Fibroblast of lung (primary cell): ENCODE measurements around the gene CCNB1. TPM values are rescaled to one million over a fixed set of nuclear protein-coding genes. Genes with fewer than 3 reads are reported as not detected.

Experiments
- DNase-seq, 2 donors: peaks; one replicate each; pipeline versions ENCODE4 v3.0.0 to v3.0.0-alpha.2; 2010; ENCODE audit warnings: low read depth in 2 of 2
- H2AFZ ChIP-seq: 2 replicates; pipeline ENCODE4 v1.5.1; 2012; ENCODE audit warnings: low read length, control low read depth, inconsistent platforms
- H3K27ac ChIP-seq: 2 replicates; pipeline ENCODE4 v1.5.1; 2011; ENCODE audit warnings: low read length, control low read depth; ENCODE audit not compliant: insufficient read depth
- H3K27me3 ChIP-seq: 2 replicates; pipeline ENCODE4 v1.5.1; 2011; ENCODE audit warnings: mild to moderate bottlenecking, low read length; ENCODE audit not compliant: control insufficient read depth, insufficient read depth
- H3K36me3 ChIP-seq: 2 replicates; pipeline ENCODE4 v1.5.1; 2011; ENCODE audit warnings: low read length; ENCODE audit not compliant: control insufficient read depth, insufficient read depth
- H3K4me1 ChIP-seq: 2 replicates; pipeline ENCODE4 v1.5.1; 2011; ENCODE audit warnings: low read length; ENCODE audit not compliant: control insufficient read depth, insufficient read depth; ENCODE audit errors: extremely low read depth
- H3K4me2 ChIP-seq: 2 replicates; pipeline ENCODE4 v1.5.1; 2011; ENCODE audit warnings: low read length, control low read depth; ENCODE audit not compliant: insufficient read depth; ENCODE audit errors: extremely low read depth
- H3K4me3 ChIP-seq, 4 experiments: fragments of 200-600 bp in 1 of 4; sonication (generic) in 1 of 4; replicated peaks in 1 of 4; 2 replicates each; pipeline ENCODE4 v1.5.1; 2011 to 2016; ENCODE audit warnings: low read length in 4 of 4, low read depth in 3 of 4, mild to moderate bottlenecking in 3 of 4, control low read depth in 2 of 4, inconsistent platforms in 1 of 4, mixed read lengths in 1 of 4; ENCODE audit not compliant: insufficient read depth in 1 of 4; ENCODE audit errors: control extremely low read depth in 1 of 4
- H3K79me2 ChIP-seq: 2 replicates; pipeline ENCODE4 v1.5.1; 2012; ENCODE audit warnings: mild to moderate bottlenecking, low read length, inconsistent platforms; ENCODE audit not compliant: control insufficient read depth, insufficient read depth
- H3K9ac ChIP-seq: 2 replicates; pipeline ENCODE4 v1.5.1; 2011; ENCODE audit warnings: mild to moderate bottlenecking, low read length, control low read depth; ENCODE audit not compliant: insufficient read depth
- H3K9me3 ChIP-seq: 2 replicates; pipeline ENCODE4 v1.5.1; 2012; ENCODE audit warnings: low read depth, low read length; ENCODE audit not compliant: control insufficient read depth, insufficient read depth
- H4K20me1 ChIP-seq: 2 replicates; pipeline ENCODE4 v1.5.1; 2011; ENCODE audit warnings: low read length; ENCODE audit not compliant: control insufficient read depth, insufficient read depth; ENCODE audit errors: extremely low read depth
- CTCF ChIP-seq, 2 donors: IDR thresholded peaks in 1 of 2; conservative IDR thresholded peaks in 1 of 2; 1 replicate in 1 of 2; 2 replicates in 1 of 2; pipeline ENCODE4 v1.5.1; 2011 to 2012; ENCODE audit warnings: low read length in 2 of 2, control low read depth in 1 of 2, inconsistent platforms in 1 of 2, low read depth in 1 of 2, mild to moderate bottlenecking in 1 of 2
- EZH2 ChIP-seq: IDR thresholded peaks from 2 replicates; pipeline ENCODE4 v1.5.1; 2012; ENCODE audit warnings: low read length, control low read depth, mild to moderate bottlenecking; ENCODE audit errors: missing control alignments
- polyA plus RNA-seq, 2 donors: library from polyadenylated mRNA; depleted of rRNA in 1 of 2; stranded (reverse) in 1 of 2; unstranded in 1 of 2; fragments of >200 nt; gene quantifications; 2 replicates each; pipeline ENCODE4 v1.2.1, GENCODE V29; 2011 to 2012; ENCODE audit warnings: missing spikeins in 1 of 2
- total RNA-seq: library from RNA; depleted of rRNA; stranded (reverse); fragments of >200 nt; gene quantifications from 2 replicates; pipeline ENCODE4 v1.2.1, GENCODE V29; 2014

CCNB1 gene
- total and polyA plus RNA-seq, 2 donors (not counting 1 experiment from before 2014, with no cell fraction given) = 46.8 to 74.3 TPM

GRCh38 chr5:69158039-69158438, 8.9 kb upstream of the CCNB1 start:
- Histone ChIP-seq H3K4me3 (no peak overlapping the region), H2AFZ (no peak overlapping the region), H3K4me2 (no peak overlapping the region), H3K27me3 (no peaks in the 10 kb centered on the region), H4K20me1 (no peaks in the 10 kb centered on the region), H3K9me3 (no peaks in the 10 kb centered on the region), H3K9ac (no peak overlapping the region), H3K4me1 (no peaks in the 10 kb centered on the region), H3K36me3 (no peaks in the 10 kb centered on the region), H3K79me2 (no peaks in the 10 kb centered on the region), H3K27ac (no peak overlapping the region)
- TF ChIP-seq EZH2 = no peak
- TF ChIP-seq CTCF (conservative IDR thresholded peaks at IDR 0.05 in 1 of 2, IDR thresholded peaks at IDR 0.05 in 1 of 2; ENCODE audit: low read depth in 1 of 2, low read length in 2 of 2) = no peak
- DNase-seq = no peak

- no peaks in the 10 kb centered on the region for H3K9me3 ChIP-seq
- H3K4me1 ChIP-seq = no peaks in the 10 kb centered on the region
- TF ChIP-seq CTCF (conservative IDR thresholded peaks at IDR 0.05 in 1 of 2, IDR thresholded peaks at IDR 0.05 in 1 of 2; ENCODE audit: low read depth in 1 of 2, low read length in 2 of 2) = no peak
- TF ChIP-seq EZH2 = no peak
- H3K27me3 ChIP-seq = no peaks in the 10 kb centered on the region
- H3K4me2 ChIP-seq = no peak overlapping the region
- H3K79me2 ChIP-seq = no peaks in the 10 kb centered on the region
- H3K9ac ChIP-seq = no peak overlapping the region
- H3K27ac ChIP-seq = no peak overlapping the region
- H4K20me1 ChIP-seq = no peaks in the 10 kb centered on the region
- DNase-seq = no peak
- no peaks in the 10 kb centered on the region for H3K36me3 ChIP-seq
- H2AFZ ChIP-seq = no peak overlapping the region
- H3K4me3 ChIP-seq = no peak overlapping the region
Observed at GRCh38 chr5:69160651-69161050, 6.3 kb upstream of the CCNB1 start.

GRCh38 chr5:69167493-69167855, 524 bp downstream of the CCNB1 start:
- Histone ChIP-seq H3K4me2 (peak overlapping the region; percentile 74), H3K27ac (peak overlapping the region; percentile 88), H3K4me1 (peaks cover 3% of the 10 kb centered on the region), H3K4me3 (peak overlapping the region; percentile 80 to 98 (median 94)), H2AFZ (peak overlapping the region; percentile 95), H3K27me3 (no peaks in the 10 kb centered on the region), H3K79me2 (peaks cover 37% of the 10 kb centered on the region), H3K9me3 (no peaks in the 10 kb centered on the region), H3K9ac (peak overlapping the region; percentile 70), H4K20me1 (no peaks in the 10 kb centered on the region), H3K36me3 (no peaks in the 10 kb centered on the region)
- DNase-seq = peak in 1 of 2 donors; percentile 14
- TF ChIP-seq CTCF (conservative IDR thresholded peaks at IDR 0.05 in 1 of 2, IDR thresholded peaks at IDR 0.05 in 1 of 2; ENCODE audit: low read depth in 1 of 2, low read length in 2 of 2) (no peak), EZH2 (no peak)
